Body of pancreas (tissue), 4 donors: ENCODE results near the gene MED25. TPM values are rescaled to one million over a fixed set of nuclear protein-coding genes. Genes with fewer than 3 reads are reported as not detected.

Experiments used
- ATAC-seq: fragments of 150-250 bp; one replicate; pipeline ENCODE4 v1.9.1; 2016
- DNase-seq, 4 donors: peaks; one replicate each; pipeline ENCODE4 v3.0.0-alpha.2; 2019
- H3K27ac ChIP-seq, 4 donors: fragments of 200-600 bp; sonication (generic); 1 replicate in 3 of 4; 2 replicates in 1 of 4; pipeline versions ENCODE4 v1.5.1 to v1.6.1; 2016 to 2019; ENCODE audit warnings: mild to moderate bottlenecking in 1 of 4, mixed read lengths in 1 of 4, moderate library complexity in 1 of 4
- H3K27me3 ChIP-seq, 2 donors: fragments of 200-600 bp; sonication (generic); one replicate each; pipeline ENCODE4 v1.6.0; 2016; ENCODE audit warnings: mild to moderate bottlenecking in 1 of 2
- H3K36me3 ChIP-seq, 2 donors: fragments of 200-600 bp; sonication (generic); replicated peaks in 1 of 2; 2 replicates each; pipeline ENCODE4 v1.5.1; 2016; ENCODE audit warnings: low read depth in 2 of 2; ENCODE audit not compliant: insufficient read depth in 1 of 2
- H3K4me1 ChIP-seq: fragments of 200-600 bp; sonication (generic); one replicate; pipeline ENCODE4 v1.6.0; 2016
- H3K4me3 ChIP-seq, 2 donors: fragments of 200-600 bp; sonication (generic); 1 replicate in 1 of 2; 2 replicates in 1 of 2; pipeline ENCODE4 v1.5.1; 2016 to 2019
- H3K9me3 ChIP-seq, 3 donors: fragments of 200-600 bp; sonication (generic); 1 replicate in 2 of 3; 2 replicates in 1 of 3; pipeline ENCODE4 v1.5.1; 2016
- POLR2A ChIP-seq, 3 donors: fragments of 450-650 bp; IDR thresholded peaks; one replicate each; pipeline ENCODE4 v1.6.1; 2016; ENCODE audit warnings: antibody characterized with exemption in 3 of 3, mild to moderate bottlenecking in 2 of 3
- WGBS, 2 donors: methylation state at CpG; one replicate each; pipeline ENCODE4 v1.1.5; 2017; 5-methylcytosine and 5-hydroxymethylcytosine counted together
- intact Hi-C: fragments of 100-400 bp; cut with DNase I; formaldehyde crosslinking; loops from one replicate; pipeline ENCODE4 v1.15.1; 2023
- total RNA-seq, 2 donors: library from RNA; depleted of rRNA; stranded (reverse); fragments of >200 nt; gene quantifications; one replicate each; pipeline ENCODE4 v1.1.0, GENCODE V29; 2016
- TF ChIP-seq, protein P1 (sequence below), 7 experiments: fragments of 450-650 bp in 4 of 7; fragments of 200-600 bp in 3 of 7; sonication (generic) in 3 of 7; IDR thresholded peaks; one replicate each; pipeline ENCODE4 v1.5.1; 2016 to 2019; ENCODE audit warnings: antibody characterized with exemption in 7 of 7

MED25 gene
- total RNA-seq, 2 donors from 2014 or later, result 15.8 to 16.9 TPM

- no peak for DNase-seq
- intact Hi-C loops, result no loop called here
- WGBS, 2 donors, result 90% methylated on average over 4 to 15 of the region's 29 CpGs
- Histone ChIP-seq H3K9me3 (no peaks in the 10 kb centered on the region), H3K27ac (no peak overlapping the region), H3K27me3 (no peaks in the 10 kb centered on the region), H3K36me3 (no peaks in the 10 kb centered on the region), H3K4me3 (no peak overlapping the region), H3K4me1 (peaks cover 44% of the 10 kb centered on the region)
- TF ChIP-seq, protein P1, sequence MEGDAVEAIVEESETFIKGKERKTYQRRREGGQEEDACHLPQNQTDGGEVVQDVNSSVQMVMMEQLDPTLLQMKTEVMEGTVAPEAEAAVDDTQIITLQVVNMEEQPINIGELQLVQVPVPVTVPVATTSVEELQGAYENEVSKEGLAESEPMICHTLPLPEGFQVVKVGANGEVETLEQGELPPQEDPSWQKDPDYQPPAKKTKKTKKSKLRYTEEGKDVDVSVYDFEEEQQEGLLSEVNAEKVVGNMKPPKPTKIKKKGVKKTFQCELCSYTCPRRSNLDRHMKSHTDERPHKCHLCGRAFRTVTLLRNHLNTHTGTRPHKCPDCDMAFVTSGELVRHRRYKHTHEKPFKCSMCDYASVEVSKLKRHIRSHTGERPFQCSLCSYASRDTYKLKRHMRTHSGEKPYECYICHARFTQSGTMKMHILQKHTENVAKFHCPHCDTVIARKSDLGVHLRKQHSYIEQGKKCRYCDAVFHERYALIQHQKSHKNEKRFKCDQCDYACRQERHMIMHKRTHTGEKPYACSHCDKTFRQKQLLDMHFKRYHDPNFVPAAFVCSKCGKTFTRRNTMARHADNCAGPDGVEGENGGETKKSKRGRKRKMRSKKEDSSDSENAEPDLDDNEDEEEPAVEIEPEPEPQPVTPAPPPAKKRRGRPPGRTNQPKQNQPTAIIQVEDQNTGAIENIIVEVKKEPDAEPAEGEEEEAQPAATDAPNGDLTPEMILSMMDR (IDR thresholded peaks at IDR 0.05), result no peak
- TF ChIP-seq POLR2A (IDR thresholded peaks at IDR 0.05), result no peak
- ATAC-seq, result no peak
These were observed 55.0 kb downstream of the MED25 start for GRCh38 chr19:49873129-49873521.

- no peak overlapping the region for H3K4me3 ChIP-seq
- H3K36me3 ChIP-seq, result no peaks in the 10 kb centered on the region
- 78 to 80% methylated on average over 6 to 10 of the region's 10 CpGs for WGBS, 2 donors
- H3K9me3 ChIP-seq, result no peaks in the 10 kb centered on the region
- no peak overlapping the region for H3K27ac ChIP-seq
- DNase-seq, result no peak
- ATAC-seq, result no peak
- H3K4me1 ChIP-seq, result peaks cover 44% of the 10 kb centered on the region
- intact Hi-C loops, result no loop called here
- no peak for TF ChIP-seq POLR2A (IDR thresholded peaks at IDR 0.05)
- TF ChIP-seq, protein P1 (IDR thresholded peaks at IDR 0.05), result no peak
- H3K27me3 ChIP-seq, result no peaks in the 10 kb centered on the region
These were observed 55.7 kb downstream of the MED25 start for GRCh38 chr19:49873834-49874233.

DNA sequence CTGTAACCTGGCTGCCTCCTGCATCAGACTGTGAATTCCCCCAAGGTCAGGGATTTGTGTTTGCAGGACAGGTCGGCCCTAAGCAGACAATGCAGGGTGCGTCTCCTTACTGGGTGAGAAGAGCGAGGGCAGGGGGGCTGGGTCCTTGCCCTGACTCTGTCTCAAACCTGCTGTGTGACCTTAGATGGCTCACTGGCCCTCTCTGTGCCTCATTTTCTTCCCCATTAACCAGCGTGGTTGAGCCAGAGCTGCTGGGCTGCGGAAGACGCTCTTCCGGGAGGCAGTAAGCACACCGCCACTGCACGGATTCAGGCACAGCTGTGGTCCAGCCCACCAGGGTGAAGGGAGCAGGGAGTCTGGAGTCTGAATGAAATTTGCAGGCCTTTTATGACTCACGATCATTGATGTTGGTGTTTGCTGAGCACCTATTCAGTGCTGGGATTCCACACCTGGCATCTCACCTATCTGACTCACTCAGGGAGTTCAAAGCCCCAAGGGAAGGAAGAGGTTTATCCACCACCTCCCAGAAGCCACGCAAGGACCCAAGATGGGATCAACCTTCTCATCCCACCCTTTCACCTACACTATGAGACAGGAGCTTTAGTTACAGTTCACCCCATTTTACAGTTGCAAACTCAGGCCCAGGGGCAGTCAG, 56.5 kb downstream of the MED25 start:
- peaks cover 40% of the 10 kb centered on the region for H3K4me1 ChIP-seq
- H3K9me3 ChIP-seq, result no peaks in the 10 kb centered on the region
- ATAC-seq (no peak), DNase-seq (no peak)
- WGBS, 2 donors, result 89 to 92% methylated on average over 9 to 11 of the region's 11 CpGs
- TF ChIP-seq POLR2A (IDR thresholded peaks at IDR 0.05), result no peak
- TF ChIP-seq, protein P1 (IDR thresholded peaks at IDR 0.05), result no peak
- H3K27ac ChIP-seq, result no peak overlapping the region
- intact Hi-C loops, result no loop called here
- no peaks in the 10 kb centered on the region for H3K27me3 ChIP-seq
- H3K4me3 ChIP-seq, result no peak overlapping the region
- H3K36me3 ChIP-seq, result no peaks in the 10 kb centered on the region

- intact Hi-C loops, result no loop called here
- no peak for ATAC-seq
- no peak overlapping the region for H3K4me3 ChIP-seq
- no peaks in the 10 kb centered on the region for H3K9me3 ChIP-seq
- H3K27me3 ChIP-seq, result no peaks in the 10 kb centered on the region
- H3K27ac ChIP-seq, result peak overlapping the region in 1 of 4 donors; percentile 99
- TF ChIP-seq, protein P1 (IDR thresholded peaks at IDR 0.05), result no peak
- TF ChIP-seq POLR2A (IDR thresholded peaks at IDR 0.05), result no peak
- H3K4me1 ChIP-seq, result peaks cover 36% of the 10 kb centered on the region
- WGBS, 2 donors, result 72 to 81% methylated on average over 4 of the region's 4 CpGs
- peaks cover 1 to 2% of the 10 kb centered on the region in 2 donors for H3K36me3 ChIP-seq
- no peak for DNase-seq
These were observed 57.1 kb downstream of the MED25 start for GRCh38 chr19:49875177-49875576.

GRCh38 chr19:49875857-49876421, 57.9 kb downstream of the MED25 start:
- 0 to 1% methylated on average over 13 to 28 of the region's 28 CpGs for WGBS, 2 donors
- Histone ChIP-seq H3K4me1 (peaks cover 28% of the 10 kb centered on the region), H3K9me3 (no peaks in the 10 kb centered on the region), H3K36me3 (peaks cover 9% of the 10 kb centered on the region in 2 donors), H3K4me3 (peak overlapping the region; percentile 65 to 92), H3K27ac (peak overlapping the region; percentile 96 to 99 (median 98)), H3K27me3 (no peaks in the 10 kb centered on the region)
- DNase-seq, result peak in 2 of 4 donors; percentile 48 to 52
- ATAC-seq, result no peak
- intact Hi-C loops, result no loop called here
- TF ChIP-seq, protein P1 (IDR thresholded peaks at IDR 0.05), result no peak
- TF ChIP-seq POLR2A (IDR thresholded peaks at IDR 0.05), result no peak
